Activated CD8-positive, alpha-beta memory T cell treated with anti-CD3 and anti-CD28 coated beads, Interleukin-2, amount 50 U/mL, for 1 hour (primary cell): ENCODE data around the gene KDM8.

ENCODE experiments used
- DNase-seq: peaks from one replicate; pipeline ENCODE4 v3.0.0-alpha.2; 2020; ENCODE audit errors: extremely low read depth

Gene KDM8

DNA sequence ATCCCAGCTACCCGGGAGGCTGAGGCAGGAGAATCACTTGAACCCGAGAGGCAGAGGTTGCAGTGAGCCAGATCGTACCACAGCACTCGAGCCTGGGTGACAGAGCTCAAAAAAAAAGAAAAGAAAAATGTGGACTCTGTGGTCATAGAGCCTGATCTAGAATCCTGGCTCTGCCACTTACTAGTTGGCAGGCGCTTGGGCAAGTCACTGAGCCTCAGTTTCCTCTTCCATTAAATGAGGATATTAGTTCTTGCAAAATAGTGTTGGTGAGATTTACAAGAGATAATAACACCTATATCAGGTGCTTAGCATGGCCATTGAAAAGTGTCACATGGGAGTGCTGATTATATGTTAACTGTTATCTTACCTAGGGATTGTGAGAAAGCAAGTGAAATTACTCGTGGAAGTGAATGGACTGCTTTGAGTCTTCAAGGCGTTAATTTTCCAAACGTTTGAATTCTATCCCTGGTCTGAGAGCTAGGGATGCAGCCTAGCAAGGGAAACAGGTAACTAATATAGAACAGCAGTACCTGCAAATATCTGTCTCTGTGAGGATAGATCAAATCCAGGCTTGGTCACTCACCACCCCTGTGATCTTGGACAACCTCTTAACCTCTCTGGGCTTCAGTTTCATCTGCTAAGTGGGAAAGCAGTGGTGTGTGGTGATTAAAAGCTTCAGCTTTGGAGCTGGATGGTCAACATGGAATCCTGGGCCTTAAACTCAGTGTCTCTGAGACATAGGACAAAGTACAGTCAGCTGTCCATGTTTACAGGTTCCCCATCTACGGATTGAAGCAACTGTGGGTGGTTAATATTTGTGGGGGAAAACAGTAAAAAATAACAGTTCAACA lies 66.2 kb downstream of the KDM8 start:
- no peak for DNase-seq

GRCh38 chr16:27270349-27270748 lies 67.0 kb downstream of the KDM8 start:
- DNase-seq, result no peak
